H1 (cell line): ENCODE measurements around the gene COL21A1. TPM values are rescaled to one million over a fixed set of nuclear protein-coding genes. Genes with fewer than 3 reads are reported as not detected.

Experiments
- MAFK ChIP-seq: IDR thresholded peaks from 2 replicates; pipeline ENCODE4 v1.6.1; 2012; ENCODE audit warnings: low read depth, mild to moderate bottlenecking, improper control_type of control experiment, low read length
- TCF12 ChIP-seq: IDR thresholded peaks from 2 replicates; pipeline ENCODE4 v1.6.1; 2011; ENCODE audit warnings: low read depth, mild to moderate bottlenecking, low read length
- polyA plus RNA-seq, 7 experiments: library from polyadenylated mRNA; depleted of rRNA in 3 of 7; stranded (reverse) in 5 of 7; unstranded in 2 of 7; fragments of >200 nt in 5 of 7; fragments of 200-250 nt in 2 of 7; gene quantifications; 1 replicate in 5 of 7; 2 replicates in 1 of 7; 4 replicates in 1 of 7; pipeline versions ENCODE4 v1.2.1 to v1.2.3, GENCODE V29; 2011 to 2013; ENCODE audit warnings: missing spikeins in 2 of 7, mixed read lengths in 2 of 7
- total RNA-seq: library from RNA; stranded (reverse); fragmentation: NEBNext Ultra II Directional; extraction: Animal tissue kit (Norgen Biotek cat#: 25700); gene quantifications from 2 replicates; pipeline ENCODE4 v1.2.1, GENCODE V29; 2021

COL21A1 gene
- total and polyA plus RNA-seq, 2 of the 8 experiments (the other 6 are each of a cell fraction or from before 2014, with no cell fraction given): 1.6 to 3.4 TPM

DNA sequence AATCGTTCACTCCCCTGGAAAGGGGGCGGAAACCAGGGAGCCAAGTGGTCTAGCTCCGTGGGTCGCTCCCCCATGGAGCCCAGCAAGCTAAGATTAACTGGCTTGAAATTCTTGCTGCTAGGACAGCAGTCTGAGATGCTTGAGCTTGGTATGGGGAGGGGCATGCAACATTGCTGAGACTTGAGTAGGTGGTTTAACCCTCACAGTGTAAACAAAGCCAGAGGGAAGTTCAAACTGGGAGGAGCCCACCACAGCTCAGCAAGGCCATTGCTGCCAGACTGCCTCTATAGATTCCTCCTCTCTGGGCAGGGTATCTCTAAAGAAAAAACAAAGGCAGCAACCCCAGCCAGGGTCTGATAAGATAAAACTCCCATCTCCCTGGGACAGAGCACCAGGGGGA lies 43.2 kb downstream of the COL21A1 start (continued):
- TF ChIP-seq TCF12 (no peak), MAFK (no peak)
